ENCODE data around the gene NADK.

DNA sequence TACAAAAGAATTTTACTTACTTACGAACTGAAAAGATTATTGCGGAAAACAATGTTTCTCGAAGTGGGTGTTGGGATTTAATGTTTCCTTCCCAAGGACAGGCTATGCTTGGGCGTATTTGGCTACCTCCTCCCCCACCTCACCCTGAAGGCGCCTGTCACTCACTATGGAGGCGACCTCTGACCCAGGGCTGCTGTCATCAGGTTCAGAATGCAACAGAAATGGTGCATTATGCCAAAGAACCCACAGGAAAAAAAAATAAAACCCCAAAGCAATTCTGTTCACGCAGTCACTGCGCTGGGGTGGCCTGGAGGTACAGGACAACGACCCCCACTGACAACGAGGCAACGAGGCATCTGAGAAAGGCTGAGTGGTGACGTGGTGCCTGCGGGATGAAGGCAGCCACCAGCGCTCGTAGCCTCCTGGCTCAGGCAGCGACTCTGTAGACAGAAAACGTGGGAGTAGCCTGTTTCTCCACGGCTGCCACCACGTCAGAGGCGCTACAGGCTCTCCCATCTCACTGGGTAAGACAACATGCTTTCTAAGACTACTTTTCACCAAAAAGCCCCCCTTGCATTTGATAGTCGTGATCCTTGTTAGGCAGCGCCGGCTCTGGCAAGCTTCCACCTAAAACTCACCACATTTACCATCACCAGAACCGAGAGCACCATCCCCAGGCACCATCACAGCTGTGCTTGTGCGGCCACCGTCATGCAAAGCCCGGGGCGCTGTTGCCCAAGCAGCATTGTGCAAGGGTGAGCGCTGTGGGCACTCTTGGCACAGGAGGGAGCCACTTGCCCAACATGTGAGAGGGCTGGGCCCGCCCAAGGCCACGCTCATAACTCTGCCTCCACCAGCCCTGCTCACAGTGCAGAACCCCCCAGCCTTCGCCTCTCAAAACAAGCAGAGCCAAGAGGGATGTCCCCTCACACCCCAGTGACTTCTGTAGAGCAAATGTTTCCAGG lies 14.3 kb downstream of the NADK start:
- TF ChIP-seq, protein P1, sequence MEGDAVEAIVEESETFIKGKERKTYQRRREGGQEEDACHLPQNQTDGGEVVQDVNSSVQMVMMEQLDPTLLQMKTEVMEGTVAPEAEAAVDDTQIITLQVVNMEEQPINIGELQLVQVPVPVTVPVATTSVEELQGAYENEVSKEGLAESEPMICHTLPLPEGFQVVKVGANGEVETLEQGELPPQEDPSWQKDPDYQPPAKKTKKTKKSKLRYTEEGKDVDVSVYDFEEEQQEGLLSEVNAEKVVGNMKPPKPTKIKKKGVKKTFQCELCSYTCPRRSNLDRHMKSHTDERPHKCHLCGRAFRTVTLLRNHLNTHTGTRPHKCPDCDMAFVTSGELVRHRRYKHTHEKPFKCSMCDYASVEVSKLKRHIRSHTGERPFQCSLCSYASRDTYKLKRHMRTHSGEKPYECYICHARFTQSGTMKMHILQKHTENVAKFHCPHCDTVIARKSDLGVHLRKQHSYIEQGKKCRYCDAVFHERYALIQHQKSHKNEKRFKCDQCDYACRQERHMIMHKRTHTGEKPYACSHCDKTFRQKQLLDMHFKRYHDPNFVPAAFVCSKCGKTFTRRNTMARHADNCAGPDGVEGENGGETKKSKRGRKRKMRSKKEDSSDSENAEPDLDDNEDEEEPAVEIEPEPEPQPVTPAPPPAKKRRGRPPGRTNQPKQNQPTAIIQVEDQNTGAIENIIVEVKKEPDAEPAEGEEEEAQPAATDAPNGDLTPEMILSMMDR (IDR thresholded peaks at IDR 0.05) = peak in 5 of 6 experiments; percentile 14 to 46 (median 33)
- TF ChIP-seq POLR2A (IDR thresholded peaks at IDR 0.05) = peak in 1 of 2 donors; percentile 50

Data from adrenal gland (tissue), 5 donors.